Measurements from ENCODE around the gene PI16. TPM values are rescaled to one million over a fixed set of nuclear protein-coding genes. Genes with fewer than 3 reads are reported as not detected.

The PI16 gene
- total and polyA plus RNA-seq, 2 of the 13 experiments (the other 11 are each of a cell fraction or from before 2014, with no cell fraction given), result not detected

- no peak for TF ChIP-seq TFE3 (CRISPR knock-in tag; IDR thresholded peaks at IDR 0.05)
- TF ChIP-seq ZNF574 (CRISPR knock-in tag; IDR thresholded peaks at IDR 0.05), result no peak
- no peak for TF ChIP-seq NFKBIZ (CRISPR knock-in tag; IDR thresholded peaks at IDR 0.05)
- TF ChIP-seq E2F5 (CRISPR knock-in tag; conservative IDR thresholded peaks at IDR 0.05), result no peak
- no peak for TF ChIP-seq RXRB (CRISPR knock-in tag; IDR thresholded peaks at IDR 0.05; ENCODE audit: borderline replicate concordance)
- TF ChIP-seq MAFF (IDR thresholded peaks at IDR 0.05; ENCODE audit: low read depth, low read length), result no peak
These were observed 21.4 kb downstream of the PI16 start (continued) for GRCh38 chr6:36976007-36976264.

- Histone ChIP-seq H3K4me1 (ENCODE audit: insufficient read depth, low read length) (no peaks in the 10 kb centered on the region), H3K79me2 (ENCODE audit: insufficient read depth, low read length) (peaks cover 14% of the 10 kb centered on the region), H2AFZ (ENCODE audit: low read length) (no peak overlapping the region), H3K36me3 (replicated peaks in 1 of 2; ENCODE audit: control insufficient read depth in 1 of 2, insufficient read depth in 2 of 2, low read length in 2 of 2) (peaks cover 63 to 86% of the 10 kb centered on the region in 2 experiments), H3K4me2 (ENCODE audit: low read depth, low read length) (no peak overlapping the region), H3K27me3 (ENCODE audit: control insufficient read depth in 1 of 2, insufficient read depth in 2 of 2, low read length in 2 of 2) (no peaks in the 10 kb centered on the region), H3K27ac (ENCODE audit: extremely low read length, insufficient read depth, low read length) (no peak overlapping the region), H3K9ac (ENCODE audit: insufficient read depth, low read depth, low read length) (no peak overlapping the region), H3K9me3 (ENCODE audit: low read length) (no peaks in the 10 kb centered on the region), H4K20me1 (ENCODE audit: insufficient read depth, low read length) (no peaks in the 10 kb centered on the region; the same call in 1 of the 2 replicates), H3K4me3 (replicated peaks in 1 of 3; ENCODE audit: insufficient read depth in 1 of 3, low read depth in 2 of 3, low read length in 3 of 3) (no peak overlapping the region)
- DNase-seq (ENCODE audit: low spot score) (no peak), ATAC-seq (no peak), FAIRE-seq (no peak)
- intact Hi-C loops (cut with micrococcal nuclease; ENCODE audit: unreplicated experiment) (loop anchor here (2.0 kb wide), 1 partner anchor 42 kb away; no protein-coding TSS in a partner anchor), in situ Hi-C loops (cut with HindIII; ENCODE audit: extremely low pct_ligation_motif_present, low pct_unique_long_range_greater_than_20kb) (no loop called here)
- ChIA-PET CTCF (ENCODE audit: low intra/inter-chr PET ratio, low total read pairs) (interaction anchor here (1.3 to 2.7 kb wide), 2 partner anchors 42 to 234 kb away, joined by 6 to 15 read pairs; no protein-coding TSS in a partner anchor), POLR2A (no interaction called here)
- 96% methylated on average over 6 of the region's 7 CpGs for WGBS (ENCODE audit: low lambda C conversion rate)
- no TSS peak for BruUV-seq (replicated peaks)
- no peak for TF ChIP-seq ZNF337 (CRISPR knock-in tag; IDR thresholded peaks at IDR 0.05; ENCODE audit: borderline replicate concordance, low read depth)
- TF ChIP-seq ZNF30 (CRISPR knock-in tag; IDR thresholded peaks at IDR 0.05), result no peak
- TF ChIP-seq NBN (conservative IDR thresholded peaks at IDR 0.05), result no peak
- no peak for TF ChIP-seq RELA (CRISPR knock-in tag; IDR thresholded peaks at IDR 0.05)
- TF ChIP-seq ISL2 (CRISPR knock-in tag; IDR thresholded peaks at IDR 0.05), result no peak
- no peak for TF ChIP-seq ZFP37 (CRISPR knock-in tag; IDR thresholded peaks at IDR 0.05; ENCODE audit: borderline replicate concordance)
- TF ChIP-seq AHDC1 (CRISPR knock-in tag; IDR thresholded peaks at IDR 0.05; ENCODE audit: borderline replicate concordance), result no peak
- no peak for TF ChIP-seq ZNF20 (CRISPR knock-in tag; IDR thresholded peaks at IDR 0.05)
- no peak for TF ChIP-seq ZNF792 (CRISPR knock-in tag; IDR thresholded peaks at IDR 0.05)
These were observed 22.0 kb downstream of the PI16 start for GRCh38 chr6:36976509-36976908.

All from HepG2 (cell line).